Left lobe of liver (tissue), 2 donors: ENCODE results near the gene COX19. TPM values are rescaled to one million over a fixed set of nuclear protein-coding genes. Genes with fewer than 3 reads are reported as not detected.
"Not testable (repeated sequence)": the region's sequence is repeated elsewhere in the genome, so short reads cannot be mapped to it uniquely, and the experiment has no call there.

Experiments used
- ATAC-seq: fragments of 200-7000 bp; cut with Tn5 transposase; one replicate; pipeline ENCODE4 v1.9.1; 2020; ENCODE audit warnings: mild to moderate bottlenecking, moderate library complexity
- DNase-seq: peaks from one replicate; pipeline ENCODE4 v3.0.0-alpha.2; 2020; ENCODE audit warnings: low spot score
- total RNA-seq: library from RNA; stranded (reverse); gene quantifications from one replicate; pipeline ENCODE4 v1.2.1, GENCODE V29; 2021
- donor health status: DM: no; HTN: no; CAD: no; lungs with moderate emphysema.
- donor health status: DM: no; HTN: yes; CAD: no.

Gene COX19
- total RNA-seq, 1 donor from 2014 or later, result 5.2 TPM

DNA sequence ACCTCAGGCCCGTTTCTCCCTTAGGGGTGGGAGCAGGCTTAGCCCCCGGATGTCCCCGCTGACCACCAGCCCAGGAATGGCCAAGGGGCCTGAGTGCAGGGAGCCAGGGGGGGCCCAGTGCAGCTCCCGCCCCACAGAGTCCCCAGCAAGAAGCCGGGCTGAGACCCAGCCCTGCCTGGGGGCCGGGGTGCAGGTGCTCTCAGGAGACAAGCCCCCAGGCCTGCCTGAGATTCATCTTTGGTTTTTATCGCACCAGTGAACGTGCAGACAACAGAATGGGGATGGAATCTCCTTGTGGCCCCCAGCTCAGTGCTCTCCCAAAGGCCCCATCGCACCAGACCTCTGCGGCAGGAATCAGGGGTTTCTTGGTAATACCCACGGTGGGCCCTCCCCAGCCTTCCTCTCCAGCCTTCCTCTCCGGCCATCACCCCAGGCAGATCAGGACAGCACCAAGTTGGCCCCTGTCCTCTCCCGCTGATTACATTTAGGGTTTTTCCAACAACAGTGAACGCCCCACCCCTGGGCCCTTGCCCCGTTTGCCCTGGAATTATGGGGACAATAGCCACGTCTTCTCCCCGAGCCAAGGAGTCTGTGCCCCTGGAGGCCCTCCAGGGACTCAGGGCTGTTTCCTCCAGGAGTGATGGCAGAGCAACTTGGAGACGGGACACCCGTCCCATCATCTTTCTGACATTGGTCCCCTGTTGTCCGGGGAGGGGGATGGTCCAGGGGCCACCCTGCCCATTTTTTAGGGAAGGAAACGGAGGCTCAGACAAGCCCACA lies 43.3 kb downstream of the COX19 start:
- no peak for ATAC-seq
- no peak for DNase-seq

DNA sequence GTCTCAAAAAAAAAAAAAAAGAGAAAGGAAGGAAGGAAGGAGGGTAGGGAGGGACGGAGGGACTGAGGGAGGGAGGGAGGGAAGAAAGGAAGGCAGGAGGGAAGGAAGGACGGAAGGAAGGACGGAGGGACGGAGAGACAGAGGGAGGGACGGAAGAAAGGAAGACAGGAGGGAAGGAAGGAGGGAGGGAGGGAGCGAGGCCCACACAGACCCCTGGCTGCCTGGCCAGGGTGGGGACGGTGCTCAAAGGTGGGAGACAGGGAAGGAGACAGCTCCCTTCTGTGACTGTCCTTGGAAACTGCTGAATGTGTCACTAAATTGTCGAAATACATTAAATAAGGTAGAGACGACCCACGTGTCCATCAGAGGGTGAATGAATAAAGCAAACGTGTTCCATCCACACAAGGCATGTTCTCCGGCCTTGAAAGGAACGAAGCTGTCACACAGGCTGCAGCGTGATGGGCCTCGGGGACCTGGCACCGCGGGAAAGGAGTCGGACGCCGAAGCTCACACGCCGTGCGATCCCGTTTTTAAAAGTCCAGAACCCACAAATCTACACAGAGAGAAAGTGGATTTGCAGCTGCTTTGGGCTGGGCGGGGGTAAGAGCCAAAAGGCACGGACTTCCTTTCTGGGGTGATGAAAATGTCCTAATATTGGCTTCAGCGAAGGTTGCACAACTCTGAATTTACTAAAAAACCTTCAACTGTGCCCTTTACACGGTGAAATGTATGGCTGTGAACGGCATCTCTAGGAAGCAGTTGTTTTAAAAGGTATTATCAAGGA lies 44.2 kb downstream of the COX19 start:
- DNase-seq (peak; percentile 15), ATAC-seq (peak; percentile 22)

DNA sequence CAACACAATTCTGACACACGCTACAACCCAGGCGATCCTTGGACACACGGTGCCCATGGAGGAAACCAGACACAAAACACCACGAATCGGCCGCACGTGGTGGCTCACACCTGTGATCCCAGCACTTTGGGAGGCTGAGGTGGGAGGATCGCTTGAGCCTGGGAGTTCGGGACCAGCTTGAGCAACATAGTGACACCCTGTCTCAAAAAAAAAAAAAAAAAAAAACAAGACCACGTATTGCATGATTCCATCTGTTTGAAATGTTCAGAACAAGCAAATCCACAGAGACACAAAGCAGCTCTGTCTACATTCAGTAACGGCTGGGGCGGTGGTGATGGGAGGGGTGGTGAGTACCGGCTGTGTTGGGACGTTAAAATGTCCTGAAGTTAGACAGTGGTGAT lies 46.0 kb downstream of the COX19 start:
- DNase-seq (peak; percentile 23), ATAC-seq (no peak)

DNA sequence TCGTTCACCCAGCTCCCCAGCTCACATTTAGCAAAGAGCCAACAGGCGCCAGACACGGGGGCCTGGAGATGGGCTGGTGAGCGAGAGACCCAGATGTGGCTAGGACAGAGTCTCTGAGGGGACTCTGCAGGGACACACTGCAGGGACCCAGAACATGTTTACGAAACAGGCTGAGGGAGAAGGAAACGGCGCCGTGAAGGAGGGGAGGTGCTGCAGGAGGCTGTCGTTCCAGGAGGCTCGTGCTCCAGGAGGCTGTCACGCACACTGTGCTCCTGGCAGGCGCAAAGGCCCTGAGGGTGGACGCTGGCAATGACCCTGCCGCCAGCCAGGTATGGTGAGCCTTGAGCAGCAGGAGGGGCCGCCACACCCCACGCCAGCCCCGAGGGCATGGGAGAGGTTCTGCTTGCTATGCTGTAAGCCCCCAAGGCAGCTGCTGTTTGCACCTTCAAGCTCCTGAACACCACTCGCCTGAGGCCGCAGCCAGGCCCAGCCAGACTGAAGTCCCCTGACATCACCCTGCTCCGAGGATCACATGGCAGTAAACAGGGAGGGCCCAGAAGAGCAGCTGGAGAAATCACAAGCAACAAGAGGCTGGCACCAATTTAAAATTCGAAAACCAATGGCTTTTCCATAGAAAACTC lies 48.2 kb downstream of the COX19 start:
- ATAC-seq, result no peak
- DNase-seq, result peak; percentile 44

DNA sequence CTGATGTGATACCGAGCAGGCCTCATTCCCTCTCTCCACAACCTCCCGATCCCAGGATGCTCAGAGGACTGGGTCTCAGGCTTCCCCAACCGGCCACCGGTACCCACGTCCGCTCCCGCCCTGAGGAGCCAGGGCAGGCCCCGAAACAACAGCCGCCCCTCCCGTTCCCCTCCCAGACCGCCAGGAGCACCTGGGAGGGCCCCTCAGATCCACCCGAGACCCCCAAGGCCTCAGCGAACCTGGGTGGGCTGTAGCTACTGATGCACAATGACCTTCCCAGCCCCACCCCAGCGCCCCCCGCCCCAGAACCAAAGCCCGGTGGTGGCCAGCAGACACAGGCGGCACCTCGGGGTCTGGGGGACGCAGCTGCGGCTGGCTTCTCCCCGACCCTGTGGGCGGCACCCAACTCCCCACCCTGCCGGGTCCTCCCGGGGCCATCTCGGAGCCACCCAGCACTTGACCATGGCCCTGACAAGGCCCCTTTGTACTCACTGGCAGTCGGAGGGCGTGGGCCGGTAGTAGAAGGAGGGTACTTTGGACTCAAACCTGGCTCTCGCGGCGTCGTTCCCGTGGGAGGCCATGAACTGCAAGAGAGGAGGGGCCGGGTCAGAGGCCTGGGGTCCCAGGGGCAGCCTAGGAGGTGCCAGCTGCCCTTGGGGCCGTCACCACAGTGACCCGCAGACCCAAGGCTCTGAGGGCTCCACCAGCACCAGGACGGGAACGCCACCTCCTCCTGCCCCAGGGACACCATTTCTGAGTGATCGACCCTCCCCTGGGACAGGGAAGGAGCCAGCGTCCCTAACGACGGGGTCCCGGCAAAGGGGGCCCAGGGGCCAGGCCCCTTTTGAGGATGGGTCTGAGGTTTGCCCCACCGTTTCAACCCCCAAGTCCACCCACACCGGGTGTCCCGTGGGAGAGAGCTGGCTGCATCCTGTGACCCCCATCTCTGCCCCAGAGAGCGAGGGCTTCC lies 49.0 kb downstream of the COX19 start:
- no peak for ATAC-seq
- peak; percentile 44 for DNase-seq

DNA sequence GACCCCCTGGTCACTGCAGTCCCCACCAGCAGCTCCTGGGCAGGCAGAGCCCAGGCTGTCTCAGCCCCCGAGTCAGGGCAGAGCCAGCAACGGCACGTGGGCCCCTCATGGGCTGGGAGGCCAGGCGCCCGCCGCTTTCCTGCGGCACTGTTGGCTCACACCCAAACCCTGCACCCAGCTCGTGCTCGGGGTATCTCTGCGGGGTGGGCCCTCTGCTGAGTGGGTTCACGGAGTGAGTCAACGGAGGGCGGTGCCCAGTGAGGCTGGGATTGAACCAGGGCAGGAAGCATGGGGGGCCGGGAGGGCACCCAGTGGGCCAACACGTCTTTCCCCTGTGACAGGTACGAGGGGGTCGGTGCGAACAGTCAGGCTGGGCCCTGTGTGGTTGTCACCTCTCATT lies 49.7 kb downstream of the COX19 start:
- ATAC-seq (no peak), DNase-seq (peak; percentile 45)

DNA sequence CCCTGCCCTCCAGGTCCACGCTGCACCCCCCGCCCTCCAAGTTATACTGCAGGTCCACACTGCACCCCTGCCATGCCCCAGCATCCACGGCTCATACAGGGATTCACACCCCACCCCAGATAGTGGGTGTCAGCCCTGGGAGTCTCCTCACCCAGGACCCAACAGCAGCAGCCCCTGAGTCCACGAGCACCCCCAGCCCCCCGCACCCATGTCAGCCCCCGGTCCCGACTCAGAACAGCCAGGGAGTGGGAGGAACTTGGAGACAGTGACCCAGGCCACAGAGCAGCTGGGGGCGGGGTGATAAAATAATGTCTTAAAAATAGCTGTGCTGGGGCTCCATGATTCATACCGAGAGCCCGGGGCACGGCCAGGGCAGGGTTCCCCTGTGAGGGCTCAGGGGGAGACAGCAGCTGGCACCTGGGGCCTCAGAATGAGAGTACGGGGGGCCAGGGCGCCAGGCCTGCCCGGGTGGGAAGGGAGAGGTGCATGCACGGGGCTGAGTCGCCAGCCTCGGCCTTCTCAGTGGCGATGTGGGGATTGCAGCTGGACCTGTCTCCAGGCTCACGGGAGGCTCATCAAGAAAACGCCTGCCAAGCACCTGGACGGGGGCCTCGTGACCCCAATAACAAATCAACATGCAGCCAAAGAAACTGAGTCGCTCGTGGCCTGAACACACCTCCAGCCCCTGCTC lies 50.7 kb downstream of the COX19 start:
- ATAC-seq (no peak), DNase-seq (peak; percentile 42)

DNA sequence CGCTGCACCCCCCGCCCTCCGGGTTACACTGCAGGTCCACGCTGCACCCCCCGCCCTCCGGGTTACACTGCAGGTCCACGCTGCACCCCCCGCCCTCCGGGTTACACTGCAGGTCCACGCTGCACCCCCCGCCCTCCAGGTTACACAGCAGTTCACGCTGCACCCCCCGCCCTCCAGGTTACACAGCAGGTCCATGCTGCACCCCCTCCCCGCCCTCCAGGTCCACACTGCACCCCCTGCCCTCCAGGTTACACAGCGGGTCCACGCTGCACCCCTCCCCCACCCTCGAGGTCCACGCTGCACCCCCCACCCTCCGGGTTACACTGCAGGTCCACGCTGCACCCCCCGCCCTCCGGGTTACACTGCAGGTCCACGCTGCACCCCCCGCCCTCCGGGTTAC lies 51.3 kb downstream of the COX19 start:
- not testable (repeated sequence) for ATAC-seq
- DNase-seq, result peak; percentile 7

DNA sequence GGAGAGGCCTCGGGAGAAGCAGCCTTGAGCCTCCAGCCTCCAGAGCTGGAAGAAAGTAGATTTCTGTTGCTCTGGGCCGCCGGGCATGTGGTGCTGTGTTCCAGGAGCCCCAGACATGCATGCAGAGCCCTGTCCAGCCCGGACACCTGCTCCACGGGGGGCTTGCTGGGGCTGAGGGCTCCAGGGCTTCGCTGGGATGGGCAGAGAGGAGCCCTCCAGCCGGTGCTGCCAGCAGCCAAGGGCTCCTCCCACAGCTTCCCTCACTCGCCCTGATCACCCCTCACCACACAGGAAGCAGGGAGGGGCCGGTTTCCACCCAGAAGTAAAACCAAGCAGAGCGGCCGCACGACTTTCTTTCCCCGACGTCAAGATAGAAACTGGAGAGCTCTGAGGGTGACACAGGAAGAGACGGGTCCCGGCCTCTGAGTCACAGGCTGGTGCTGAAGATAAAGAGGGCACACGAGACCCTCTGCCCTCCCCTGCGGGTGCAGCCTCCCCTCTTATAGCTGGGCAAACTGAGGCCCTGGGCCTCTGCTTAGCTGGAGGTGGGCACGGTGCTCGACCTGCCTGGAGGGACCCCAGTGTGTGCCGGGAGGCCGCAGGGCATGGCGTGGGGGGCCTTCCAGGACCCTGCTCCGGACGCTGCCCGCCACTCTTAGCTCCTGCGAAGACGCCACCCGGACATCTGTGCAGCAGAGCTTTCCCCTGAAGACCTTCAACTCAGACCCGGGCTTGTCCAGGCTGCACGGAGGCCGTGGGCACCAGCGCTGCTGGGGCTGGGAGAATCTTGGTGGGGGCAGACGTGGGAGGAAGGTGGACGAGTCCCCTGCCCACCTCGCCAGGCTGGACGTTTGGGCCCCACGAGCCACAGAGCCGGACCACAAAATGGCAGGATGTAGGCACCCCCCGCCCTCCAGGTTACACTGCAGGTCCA lies 52.0 kb downstream of the COX19 start:
- peak; percentile 56 for DNase-seq
- peak; percentile 68 for ATAC-seq

DNA sequence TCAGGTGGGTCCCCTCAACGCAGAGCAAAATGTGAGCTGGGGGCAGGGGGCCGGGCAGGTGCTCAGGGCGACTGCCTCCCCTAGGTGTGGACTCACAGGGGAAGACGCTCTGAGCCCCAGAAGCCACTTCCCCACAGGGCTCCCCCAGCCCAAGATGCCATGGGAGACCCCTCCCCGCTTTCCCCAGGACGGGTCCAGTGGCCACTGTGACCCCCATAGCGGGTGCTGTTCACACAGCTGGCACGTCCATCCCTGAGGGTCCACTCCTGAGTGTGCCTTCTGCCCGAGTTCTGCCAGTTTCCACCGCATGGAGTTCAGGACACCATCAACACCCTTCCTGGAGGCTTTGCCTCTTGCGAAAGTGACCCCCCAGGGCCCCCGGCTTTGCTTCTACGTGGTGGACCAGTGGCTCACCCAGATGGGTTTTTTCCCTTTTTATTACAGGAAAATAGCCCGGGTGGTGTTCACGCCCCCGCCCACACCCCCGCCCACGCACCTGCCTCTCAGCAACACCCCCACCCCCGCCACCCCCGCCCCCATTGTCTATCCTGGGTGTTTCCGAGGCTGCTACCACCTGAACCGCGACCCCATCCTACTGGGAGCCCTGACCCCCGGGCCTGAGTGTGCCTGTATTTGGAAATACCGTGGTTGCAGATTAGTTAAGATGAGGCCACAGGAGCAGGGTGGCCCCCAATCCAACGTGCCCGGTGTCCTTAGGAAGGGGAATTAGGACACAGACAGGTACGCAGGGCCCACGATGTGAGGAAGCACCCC lies 52.8 kb downstream of the COX19 start:
- DNase-seq (no peak), ATAC-seq (no peak)

DNA sequence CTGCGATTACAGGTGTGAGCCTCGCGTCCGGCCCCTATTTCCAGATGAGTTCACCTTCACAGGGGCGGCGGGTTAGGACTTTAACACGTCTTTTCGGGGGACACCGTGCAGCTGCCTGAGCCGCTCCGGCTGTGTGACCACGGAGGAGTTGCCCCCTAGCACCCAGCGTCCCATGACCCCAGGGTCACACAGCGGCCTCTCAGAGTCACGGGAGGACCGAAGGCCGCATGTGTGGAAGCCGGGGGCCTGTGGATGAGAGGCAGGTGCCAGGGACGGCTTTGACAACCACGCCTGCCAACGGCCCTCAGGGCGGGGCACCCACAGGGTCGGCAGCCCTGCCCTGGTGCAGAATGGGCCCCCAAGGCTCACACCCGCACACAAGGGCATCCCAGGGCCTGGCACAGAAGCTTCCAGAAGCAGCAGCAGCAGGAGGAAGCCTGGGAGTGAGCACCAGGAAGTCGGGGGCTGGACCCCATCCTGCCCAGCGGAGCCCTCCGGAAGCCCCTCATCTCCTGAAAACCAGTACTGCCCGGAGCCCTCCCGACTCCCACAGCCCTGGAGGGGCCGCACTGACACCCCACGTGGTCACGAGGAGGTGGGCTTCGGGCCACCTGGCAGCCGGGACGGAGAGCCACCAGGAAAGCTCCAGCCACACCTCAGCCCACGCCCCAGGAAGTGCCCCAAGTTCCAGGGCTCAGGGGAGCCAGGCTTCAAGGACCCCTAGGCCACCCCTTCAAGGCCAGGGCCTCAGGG lies 53.6 kb downstream of the COX19 start:
- DNase-seq (peak; percentile 42), ATAC-seq (no peak)

DNA sequence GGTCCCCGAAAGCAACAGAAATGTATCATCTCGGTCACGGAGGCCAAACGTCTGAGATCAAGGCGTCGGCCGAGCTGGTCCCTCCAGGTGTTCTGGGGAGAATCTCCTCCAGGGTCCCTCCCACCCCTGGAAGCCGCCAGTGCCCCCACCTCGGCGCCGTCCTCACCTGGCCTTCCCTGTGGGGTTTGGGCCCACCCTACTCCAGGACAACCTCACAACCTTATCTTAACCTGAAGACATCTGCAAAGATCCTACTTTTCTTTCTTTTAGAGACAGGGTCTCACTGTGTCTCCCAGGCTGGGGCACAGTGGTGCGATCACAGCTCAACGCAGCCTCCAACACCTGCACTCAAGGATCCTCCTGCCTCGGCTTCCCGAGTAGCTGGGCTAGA lies 54.3 kb downstream of the COX19 start:
- ATAC-seq (no peak), DNase-seq (no peak)

DNA sequence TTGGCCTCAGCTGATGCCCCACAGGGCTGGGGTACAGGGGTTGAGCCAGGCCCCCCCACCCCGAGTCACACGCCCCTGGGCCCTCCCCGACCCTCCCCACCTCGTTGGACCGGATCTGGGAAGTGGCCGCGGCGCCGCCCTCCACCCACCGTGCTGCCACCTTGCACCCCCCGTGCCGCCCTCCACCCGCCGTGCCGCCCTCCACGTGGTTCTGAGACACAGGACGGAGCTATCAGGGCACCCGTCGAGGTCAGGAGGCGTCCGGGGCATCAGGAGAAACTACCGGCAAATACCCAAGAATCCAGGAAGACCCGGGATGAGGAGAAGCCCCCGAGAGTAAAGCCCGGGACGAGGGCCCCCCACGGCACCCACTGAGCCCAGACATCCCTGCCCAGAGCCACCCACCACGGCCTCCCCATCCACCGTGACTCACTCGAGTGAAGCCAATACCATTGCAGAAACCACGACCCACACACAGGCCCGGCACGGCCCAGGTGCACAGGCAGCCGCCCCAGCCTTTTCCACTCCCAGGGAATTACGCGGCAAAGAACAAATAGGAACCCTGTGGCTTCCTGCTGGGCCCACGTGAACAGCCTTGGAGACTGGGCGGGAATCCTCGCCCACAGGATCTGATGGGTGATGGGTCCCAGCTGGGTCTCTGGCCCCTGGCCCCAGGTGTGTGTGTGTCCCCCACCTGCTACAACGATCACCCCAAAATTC lies 54.8 kb downstream of the COX19 start:
- DNase-seq, result peak; percentile 43
- no peak for ATAC-seq

DNA sequence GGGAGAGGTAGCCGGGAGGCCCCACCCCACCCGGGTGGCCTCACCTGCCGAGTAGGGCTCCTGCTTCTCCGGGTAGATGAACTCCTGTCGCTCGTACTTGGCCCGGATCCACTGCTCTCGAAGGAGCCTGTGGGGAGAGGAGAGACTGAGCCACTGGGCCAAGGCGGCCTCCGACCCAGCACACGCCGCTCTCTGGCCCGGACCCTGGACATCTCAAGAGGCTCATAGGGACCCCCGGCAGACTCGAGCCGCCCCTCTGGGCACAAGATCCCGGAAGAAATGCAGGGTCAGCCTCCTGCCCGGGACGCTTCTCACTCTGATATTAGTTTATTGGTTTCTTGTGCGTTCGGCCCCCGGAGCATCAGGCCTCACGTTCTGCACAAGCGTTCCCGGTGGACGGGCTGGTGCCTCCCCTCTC lies 55.4 kb downstream of the COX19 start:
- no peak for ATAC-seq
- DNase-seq, result peak; percentile 44

DNA sequence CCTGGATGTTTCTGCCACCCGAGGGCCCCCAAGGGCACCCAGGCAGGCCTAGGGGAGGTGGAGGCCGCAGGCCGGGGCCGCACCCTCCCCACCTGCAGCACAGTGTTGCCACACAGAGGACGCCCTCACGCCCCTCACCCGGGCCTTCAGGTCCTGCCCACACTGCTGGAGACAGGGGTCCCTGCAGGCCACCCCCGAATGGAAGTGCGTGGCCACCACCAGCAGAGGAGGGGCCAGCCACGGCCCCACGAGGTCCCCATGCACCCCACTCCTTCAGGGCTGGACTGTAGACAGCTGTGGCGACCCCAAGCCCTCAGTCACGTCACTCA lies 56.3 kb downstream of the COX19 start:
- peak; percentile 36 for DNase-seq

DNA sequence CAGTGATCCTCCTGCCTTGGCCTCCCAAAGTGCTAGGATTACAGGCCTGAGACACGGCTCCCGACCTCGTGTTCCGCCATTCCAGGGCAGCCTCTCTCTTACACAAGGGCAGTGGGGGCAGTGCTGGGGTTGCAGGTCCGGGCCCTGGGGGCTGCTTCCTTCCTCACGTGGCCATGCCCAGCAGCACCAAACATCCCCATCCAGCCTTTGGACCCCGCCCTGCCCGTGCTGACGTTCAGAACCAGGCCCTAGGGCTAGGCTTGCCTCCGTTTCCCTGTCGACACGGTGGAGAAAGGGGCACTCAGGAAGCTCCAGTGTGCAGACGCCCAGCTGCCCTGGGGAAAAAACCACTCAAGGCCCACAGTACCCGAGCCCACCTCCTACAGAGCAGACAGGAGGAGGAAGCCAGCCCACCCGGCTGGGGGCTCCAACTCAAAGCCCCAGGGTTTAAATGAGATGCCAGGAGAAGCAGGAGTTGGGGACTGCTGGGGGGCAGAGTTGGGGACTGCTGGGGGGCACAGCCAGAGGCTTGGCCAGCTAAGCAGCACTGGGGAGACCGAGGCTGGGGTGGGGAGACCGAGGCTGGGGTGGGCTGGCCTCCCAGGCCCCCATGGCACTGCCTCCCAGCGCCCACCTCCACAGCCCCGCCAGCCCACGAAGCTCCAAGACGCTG lies 56.8 kb downstream of the COX19 start:
- ATAC-seq (no peak), DNase-seq (peak; percentile 37)

More for the DNA sequence above, 56.3 kb downstream of the COX19 start:
- no peak for ATAC-seq
